ENCODE measurements around the gene CNNM1. TPM values are rescaled to one million over a fixed set of nuclear protein-coding genes. Genes with fewer than 3 reads are reported as not detected.

Gene CNNM1
- total RNA-seq, 1 experiment from 2014 or later = not detected

DNA sequence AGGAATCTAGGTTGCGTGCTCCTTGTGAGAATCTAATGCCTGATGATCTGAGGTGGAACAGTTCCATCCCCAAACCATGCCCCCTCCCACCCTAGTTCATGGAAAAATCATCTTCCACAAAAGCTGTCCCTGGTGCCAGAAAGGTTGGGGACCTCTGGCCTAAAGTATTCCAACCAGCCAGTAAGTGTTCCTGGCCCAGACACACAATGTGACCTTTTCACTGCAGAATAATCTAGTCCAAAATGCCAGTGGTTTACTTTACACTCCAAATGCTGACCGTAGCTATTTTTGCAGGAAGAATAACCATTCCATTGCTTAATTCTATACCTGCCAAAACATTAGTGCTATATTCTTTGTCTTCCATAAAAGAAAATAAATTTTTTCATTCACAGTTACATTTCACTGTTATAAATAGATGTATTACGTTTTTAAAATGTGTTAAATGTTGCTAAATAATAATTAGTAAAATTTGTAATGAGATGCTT is 10.4 kb downstream of the CNNM1 start:
- Mint-ChIP-seq H3K9me3 (ENCODE audit: unreplicated experiment) (no peaks in the 10 kb centered on the region), H3K27ac (ENCODE audit: low read depth, unreplicated experiment) (no peak overlapping the region), H3K4me3 (ENCODE audit: unreplicated experiment) (no peak overlapping the region), H3K4me1 (ENCODE audit: insufficient read depth, unreplicated experiment) (no peaks in the 10 kb centered on the region), H3K27me3 (ENCODE audit: insufficient read depth, unreplicated experiment) (peaks cover 28% of the 10 kb centered on the region), H3K36me3 (ENCODE audit: insufficient read depth, unreplicated experiment) (no peaks in the 10 kb centered on the region)
- no peak for DNase-seq (ENCODE audit: unreplicated experiment)
- TF ChIP-seq, protein P1, sequence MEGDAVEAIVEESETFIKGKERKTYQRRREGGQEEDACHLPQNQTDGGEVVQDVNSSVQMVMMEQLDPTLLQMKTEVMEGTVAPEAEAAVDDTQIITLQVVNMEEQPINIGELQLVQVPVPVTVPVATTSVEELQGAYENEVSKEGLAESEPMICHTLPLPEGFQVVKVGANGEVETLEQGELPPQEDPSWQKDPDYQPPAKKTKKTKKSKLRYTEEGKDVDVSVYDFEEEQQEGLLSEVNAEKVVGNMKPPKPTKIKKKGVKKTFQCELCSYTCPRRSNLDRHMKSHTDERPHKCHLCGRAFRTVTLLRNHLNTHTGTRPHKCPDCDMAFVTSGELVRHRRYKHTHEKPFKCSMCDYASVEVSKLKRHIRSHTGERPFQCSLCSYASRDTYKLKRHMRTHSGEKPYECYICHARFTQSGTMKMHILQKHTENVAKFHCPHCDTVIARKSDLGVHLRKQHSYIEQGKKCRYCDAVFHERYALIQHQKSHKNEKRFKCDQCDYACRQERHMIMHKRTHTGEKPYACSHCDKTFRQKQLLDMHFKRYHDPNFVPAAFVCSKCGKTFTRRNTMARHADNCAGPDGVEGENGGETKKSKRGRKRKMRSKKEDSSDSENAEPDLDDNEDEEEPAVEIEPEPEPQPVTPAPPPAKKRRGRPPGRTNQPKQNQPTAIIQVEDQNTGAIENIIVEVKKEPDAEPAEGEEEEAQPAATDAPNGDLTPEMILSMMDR (IDR thresholded peaks at IDR 0.05; ENCODE audit: unreplicated experiment) = no peak
- intact Hi-C loops (cut with micrococcal nuclease) = no loop called here
- BruUV-seq (replicated peaks) = no TSS peak
- POLR2A ChIA-PET = no interaction called here
- CTCF ChIA-PET = no interaction called here

DNA sequence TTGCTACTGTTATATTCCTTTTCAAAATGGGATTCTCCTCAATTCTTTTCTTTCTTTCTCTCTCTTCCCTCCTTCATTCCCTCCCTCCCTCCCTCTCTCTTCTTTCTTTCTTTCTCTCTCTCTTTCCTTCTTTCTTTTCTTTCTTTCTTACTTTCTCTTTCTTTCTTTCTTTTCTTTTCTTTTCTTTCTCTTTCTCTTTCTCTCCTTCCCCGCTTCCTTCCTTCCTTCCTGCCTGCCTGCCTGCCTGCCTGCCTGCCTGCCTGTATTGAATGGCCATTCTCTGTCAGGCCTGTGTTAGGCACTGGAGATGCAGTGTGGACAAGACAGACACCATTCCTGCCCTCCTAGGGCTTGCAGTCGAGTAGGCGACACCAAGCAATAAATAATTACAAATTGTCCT is 11.5 kb downstream of the CNNM1 start:
- peaks cover 28% of the 10 kb centered on the region for H3K27me3 Mint-ChIP-seq (ENCODE audit: insufficient read depth, unreplicated experiment)
- H3K4me1 Mint-ChIP-seq (ENCODE audit: insufficient read depth, unreplicated experiment) = no peaks in the 10 kb centered on the region
- BruUV-seq (replicated peaks) = no TSS peak
- H3K36me3 Mint-ChIP-seq (ENCODE audit: insufficient read depth, unreplicated experiment) = no peaks in the 10 kb centered on the region
- no peak overlapping the region for H3K4me3 Mint-ChIP-seq (ENCODE audit: unreplicated experiment)
- POLR2A ChIA-PET = no interaction called here
- no peaks in the 10 kb centered on the region for H3K9me3 Mint-ChIP-seq (ENCODE audit: unreplicated experiment)
- no peak overlapping the region for H3K27ac Mint-ChIP-seq (ENCODE audit: low read depth, unreplicated experiment)
- DNase-seq (ENCODE audit: unreplicated experiment) = no peak
- TF ChIP-seq, protein P1 (IDR thresholded peaks at IDR 0.05; ENCODE audit: unreplicated experiment) = no peak
- CTCF ChIA-PET = interaction anchor here (0.6 kb wide), 1 partner anchor 740 kb away, joined by 3 read pairs; no protein-coding TSS in a partner anchor
- intact Hi-C loops (cut with micrococcal nuclease) = no loop called here

DNA sequence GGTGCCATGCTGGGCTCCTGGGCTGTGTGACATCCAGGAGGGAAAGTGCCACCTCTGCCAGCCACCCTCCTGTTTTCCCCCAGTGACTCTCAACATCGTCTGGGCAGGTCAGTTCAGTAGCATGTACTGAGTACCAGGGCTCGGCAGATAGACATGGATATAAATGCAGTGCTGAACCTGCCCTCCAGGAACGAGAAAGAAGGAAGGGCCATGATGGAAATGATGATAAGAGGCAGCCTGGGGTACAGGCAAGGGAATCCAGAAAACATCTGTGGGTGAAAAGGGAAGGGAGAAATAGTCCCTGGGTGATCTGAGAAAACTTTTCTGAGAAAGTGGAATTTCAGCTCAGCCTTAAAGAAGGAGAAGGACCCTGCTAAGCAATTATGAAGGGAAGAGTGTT is 12.1 kb downstream of the CNNM1 start:
- TF ChIP-seq, protein P1 (IDR thresholded peaks at IDR 0.05; ENCODE audit: unreplicated experiment) = no peak
- DNase-seq (ENCODE audit: unreplicated experiment) = no peak
- no peak overlapping the region for H3K27ac Mint-ChIP-seq (ENCODE audit: low read depth, unreplicated experiment)
- no TSS peak for BruUV-seq (replicated peaks)
- peaks cover 5% of the 10 kb centered on the region for H3K4me1 Mint-ChIP-seq (ENCODE audit: insufficient read depth, unreplicated experiment)
- H3K27me3 Mint-ChIP-seq (ENCODE audit: insufficient read depth, unreplicated experiment) = peaks cover 28% of the 10 kb centered on the region
- H3K36me3 Mint-ChIP-seq (ENCODE audit: insufficient read depth, unreplicated experiment) = no peaks in the 10 kb centered on the region
- ChIA-PET POLR2A (no interaction called here), CTCF (no interaction called here)
- no peaks in the 10 kb centered on the region for H3K9me3 Mint-ChIP-seq (ENCODE audit: unreplicated experiment)
- intact Hi-C loops (cut with micrococcal nuclease) = no loop called here
- H3K4me3 Mint-ChIP-seq (ENCODE audit: unreplicated experiment) = no peak overlapping the region

DNA sequence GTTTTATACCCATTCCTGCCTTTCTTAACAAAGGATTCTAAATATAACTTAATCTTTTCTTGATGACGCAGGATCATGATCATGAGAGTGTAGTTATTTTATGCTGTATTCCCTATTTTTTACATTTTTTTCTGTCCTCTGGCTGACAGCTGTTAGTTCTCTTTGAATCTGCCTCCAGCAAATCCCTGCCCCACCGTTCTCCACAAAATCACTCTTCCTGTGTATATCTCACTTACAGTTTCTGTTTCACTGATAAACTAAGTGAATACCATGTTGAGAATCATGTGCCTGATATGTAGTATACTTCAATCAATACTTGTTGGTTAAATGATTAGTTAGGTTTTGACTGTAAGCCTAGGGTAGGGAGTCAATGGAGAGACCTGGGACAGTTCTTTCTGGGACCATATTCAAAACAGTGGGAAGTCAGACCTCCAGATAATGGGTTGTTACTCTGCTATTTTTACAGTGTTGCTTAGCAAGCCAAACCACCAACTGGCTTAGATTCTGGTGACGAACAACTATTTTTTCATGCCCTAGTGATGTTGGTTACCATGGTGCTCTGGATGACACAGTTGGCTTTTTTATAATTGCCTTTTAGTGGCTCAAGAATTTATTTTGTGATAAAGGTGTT is 12.8 kb downstream of the CNNM1 start:
- CTCF ChIA-PET = interaction anchor here (0.6 to 0.8 kb wide), 2 partner anchors 11 to 648 kb away, joined by 3 to 5 read pairs; no protein-coding TSS in a partner anchor
- no peak for DNase-seq (ENCODE audit: unreplicated experiment)
- Mint-ChIP-seq H3K27ac (ENCODE audit: low read depth, unreplicated experiment) (no peak overlapping the region), H3K27me3 (ENCODE audit: insufficient read depth, unreplicated experiment) (peaks cover 24% of the 10 kb centered on the region), H3K9me3 (ENCODE audit: unreplicated experiment) (no peaks in the 10 kb centered on the region), H3K4me3 (ENCODE audit: unreplicated experiment) (no peak overlapping the region), H3K36me3 (ENCODE audit: insufficient read depth, unreplicated experiment) (no peaks in the 10 kb centered on the region), H3K4me1 (ENCODE audit: insufficient read depth, unreplicated experiment) (peaks cover 9% of the 10 kb centered on the region)
- TF ChIP-seq, protein P1 (IDR thresholded peaks at IDR 0.05; ENCODE audit: unreplicated experiment) = no peak
- intact Hi-C loops (cut with micrococcal nuclease) = no loop called here
- POLR2A ChIA-PET = no interaction called here
- no TSS peak for BruUV-seq (replicated peaks)
